HL-60 (cell line): Measurements from ENCODE around the gene ATP8B4.
A peak's percentile ranks its signal among the peaks of the same experiment; 100 is the strongest.

Experiments
- CTCF ChIP-seq: IDR thresholded peaks from one replicate; pipeline ENCODE4 v1.5.1; 2011; ENCODE audit warnings: low read length, control low read depth, inconsistent platforms; ENCODE audit not compliant: insufficient read depth
- GABPA ChIP-seq: IDR thresholded peaks from 2 replicates; pipeline ENCODE4 v1.6.1; 2012; ENCODE audit warnings: low read depth
- POLR2AphosphoS5 ChIP-seq: IDR thresholded peaks from 2 replicates; pipeline ENCODE4 v1.6.1; 2012; ENCODE audit warnings: low read depth
- REST ChIP-seq: IDR thresholded peaks from 2 replicates; pipeline ENCODE4 v1.6.1; 2012; ENCODE audit warnings: low read depth; ENCODE audit not compliant: insufficient replicate concordance
- SPI1 ChIP-seq: IDR thresholded peaks from 2 replicates; pipeline ENCODE4 v1.6.1; 2012; ENCODE audit warnings: low read depth, mild to moderate bottlenecking, borderline replicate concordance

GRCh38 chr15:49831206-49831965 lies 287.6 kb downstream of the ATP8B4 start:
- no peak for TF ChIP-seq CTCF
- TF ChIP-seq POLR2AphosphoS5: peak; percentile 58; the same call in 1 of the 2 replicates
- TF ChIP-seq REST: no peak
- no peak for TF ChIP-seq GABPA
- TF ChIP-seq SPI1: no peak
